ENCODE data around the gene ALKBH8.
A peak's percentile ranks its signal among the peaks of the same experiment; 100 is the strongest.
"Not testable (repeated sequence)": the region's sequence is repeated elsewhere in the genome, so short reads cannot be mapped to it uniquely, and the experiment has no call there.

The ALKBH8 gene, protein sequence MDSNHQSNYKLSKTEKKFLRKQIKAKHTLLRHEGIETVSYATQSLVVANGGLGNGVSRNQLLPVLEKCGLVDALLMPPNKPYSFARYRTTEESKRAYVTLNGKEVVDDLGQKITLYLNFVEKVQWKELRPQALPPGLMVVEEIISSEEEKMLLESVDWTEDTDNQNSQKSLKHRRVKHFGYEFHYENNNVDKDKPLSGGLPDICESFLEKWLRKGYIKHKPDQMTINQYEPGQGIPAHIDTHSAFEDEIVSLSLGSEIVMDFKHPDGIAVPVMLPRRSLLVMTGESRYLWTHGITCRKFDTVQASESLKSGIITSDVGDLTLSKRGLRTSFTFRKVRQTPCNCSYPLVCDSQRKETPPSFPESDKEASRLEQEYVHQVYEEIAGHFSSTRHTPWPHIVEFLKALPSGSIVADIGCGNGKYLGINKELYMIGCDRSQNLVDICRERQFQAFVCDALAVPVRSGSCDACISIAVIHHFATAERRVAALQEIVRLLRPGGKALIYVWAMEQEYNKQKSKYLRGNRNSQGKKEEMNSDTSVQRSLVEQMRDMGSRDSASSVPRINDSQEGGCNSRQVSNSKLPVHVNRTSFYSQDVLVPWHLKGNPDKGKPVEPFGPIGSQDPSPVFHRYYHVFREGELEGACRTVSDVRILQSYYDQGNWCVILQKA

DNA sequence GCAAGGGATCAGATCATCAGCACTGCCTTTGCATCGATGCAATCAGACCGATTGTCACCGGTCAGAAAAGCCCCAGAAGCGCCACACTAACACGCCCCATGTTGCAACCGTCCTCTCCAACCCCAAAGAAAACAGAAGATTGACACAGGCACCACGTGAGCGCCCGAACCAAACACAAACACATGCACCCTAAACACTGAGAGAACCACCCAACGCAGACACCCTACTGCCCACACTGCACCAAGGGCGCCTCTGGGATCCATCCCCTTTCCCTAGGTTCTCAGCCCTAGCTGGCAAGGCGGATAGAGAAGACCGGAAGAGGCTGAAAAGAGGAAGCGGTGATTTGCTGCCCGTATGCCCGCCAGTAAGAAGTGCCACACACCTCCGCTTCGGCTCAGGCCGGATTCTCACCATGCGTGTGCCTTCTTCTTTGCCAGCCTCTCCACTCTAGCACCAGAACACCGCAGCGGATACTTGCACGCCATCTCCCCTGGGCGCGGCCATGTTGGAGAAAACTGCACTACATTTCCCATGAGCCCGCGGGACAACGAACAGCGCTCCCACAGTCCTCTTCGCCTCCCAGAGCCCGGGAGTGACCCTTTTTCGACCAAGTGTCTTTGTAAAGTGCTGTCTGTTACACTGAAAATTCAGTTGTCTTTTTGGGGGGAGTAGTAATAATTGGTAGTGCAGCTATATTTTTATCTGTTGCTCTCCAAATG is at the start of gene ALKBH8:
Gene ALKBH8 (minus strand): TSS at position 517 of the 719 bp plus-strand sequence. CDS start 4,842 bp downstream, outside the sequence.
- peak; percentile 44 to 58 for DNase-seq

DNA sequence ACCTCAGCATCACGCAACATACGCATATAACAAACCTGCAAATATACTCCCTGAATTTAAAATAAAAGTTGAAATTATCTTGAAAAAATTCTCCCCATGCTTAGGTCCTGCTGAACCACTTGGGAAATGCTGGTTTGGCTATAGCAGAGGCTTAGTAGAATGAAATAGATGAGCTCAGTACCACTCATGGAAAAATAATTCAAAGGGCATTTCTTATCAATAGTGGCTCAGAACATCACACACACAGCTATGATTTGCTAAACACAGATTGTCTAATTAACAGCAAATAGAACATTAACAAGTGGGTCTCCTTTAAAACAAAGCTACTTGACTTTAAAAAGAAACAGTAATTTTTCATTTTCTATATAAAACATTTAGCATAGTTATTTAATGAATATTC is 46.9 kb upstream of the ALKBH8 start:
- DNase-seq: no peak

DNA sequence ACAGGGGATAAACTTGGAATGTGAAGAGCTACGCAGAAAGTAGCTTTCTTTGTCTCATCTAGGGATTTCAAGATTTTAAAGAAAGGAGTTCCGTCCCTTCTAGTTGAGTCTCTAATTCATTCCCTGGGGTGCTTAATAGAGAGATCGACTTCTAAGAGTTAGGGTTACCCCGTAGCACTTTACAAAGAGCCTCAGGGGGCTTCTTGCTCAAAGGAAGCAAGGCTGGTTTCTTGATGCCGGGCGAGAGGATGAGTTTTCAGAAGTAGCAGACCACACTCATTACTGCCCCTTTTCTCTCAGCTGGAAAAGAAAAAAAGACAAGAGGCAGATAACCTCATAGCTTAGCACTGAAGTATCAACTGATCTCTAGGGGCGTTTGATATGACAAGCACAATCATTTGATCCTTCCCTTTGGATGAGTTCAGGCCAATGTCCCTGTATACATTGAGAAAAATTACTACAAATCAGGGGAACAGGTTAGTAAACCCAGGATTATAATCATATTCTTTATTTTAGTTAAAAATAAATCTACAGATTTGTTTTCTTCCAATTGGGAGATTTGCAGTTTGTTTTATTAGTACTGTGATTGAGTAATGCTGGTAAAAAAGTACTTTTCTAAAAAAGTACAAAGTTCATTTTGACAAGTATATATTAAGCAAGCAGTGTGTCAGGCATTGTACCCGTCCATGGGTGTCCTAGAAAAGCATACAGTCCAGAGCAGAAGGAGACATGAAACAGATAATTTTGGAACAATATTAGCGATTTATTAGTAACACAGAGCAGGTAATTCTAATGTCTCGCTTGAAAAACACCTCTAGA is 44.1 kb upstream of the ALKBH8 start:
- no peak for DNase-seq

DNA sequence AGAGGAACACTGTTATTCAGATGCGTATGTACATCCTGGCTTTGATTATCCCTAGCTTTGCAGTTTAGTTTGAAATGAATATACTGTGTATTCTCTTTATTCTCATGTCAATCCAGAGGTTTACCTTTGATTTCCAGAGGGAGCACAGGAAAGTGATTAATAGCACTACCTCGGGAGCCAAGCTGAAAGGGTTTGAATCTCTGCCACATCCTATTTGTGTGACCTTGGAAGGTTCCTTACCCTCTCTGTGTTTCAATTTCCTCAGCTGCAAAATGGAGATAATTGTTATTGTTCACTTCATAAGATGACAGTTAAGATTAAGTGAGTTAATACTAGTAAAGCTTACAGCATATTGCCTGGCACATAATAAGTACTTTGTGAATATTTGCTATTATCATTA is 43.3 kb upstream of the ALKBH8 start:
- no peak for DNase-seq

GRCh38 chr11:107606141-107606540 is 40.6 kb upstream of the ALKBH8 start:
- DNase-seq: no peak

GRCh38 chr11:107605061-107606006 is 39.8 kb upstream of the ALKBH8 start:
- no peak for DNase-seq

- no peak for DNase-seq
Observed at GRCh38 chr11:107598225-107599139, 32.9 kb upstream of the ALKBH8 start.

- DNase-seq: no peak
Observed at GRCh38 chr11:107594736-107595135, 29.2 kb upstream of the ALKBH8 start.

DNA sequence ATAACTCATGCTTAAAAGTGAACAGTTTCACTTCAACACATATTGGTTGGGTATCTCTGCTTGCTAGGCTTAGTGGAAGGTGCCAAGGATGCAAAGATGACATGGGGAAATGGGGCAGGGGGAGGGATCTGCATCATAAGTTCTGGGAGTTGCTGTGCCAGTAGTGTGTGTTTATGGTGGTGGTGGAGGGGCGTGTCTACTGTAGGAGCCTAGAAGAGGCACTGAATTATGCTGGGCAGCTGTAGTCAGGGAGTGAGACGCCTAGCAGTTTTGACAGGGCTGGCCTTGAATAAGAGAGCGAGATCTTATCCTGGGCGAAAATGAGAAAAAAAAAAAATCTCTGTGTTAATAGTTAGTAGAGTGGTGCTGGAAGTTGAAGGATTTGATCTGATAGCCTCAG is 28.4 kb upstream of the ALKBH8 start:
- DNase-seq: no peak

DNA sequence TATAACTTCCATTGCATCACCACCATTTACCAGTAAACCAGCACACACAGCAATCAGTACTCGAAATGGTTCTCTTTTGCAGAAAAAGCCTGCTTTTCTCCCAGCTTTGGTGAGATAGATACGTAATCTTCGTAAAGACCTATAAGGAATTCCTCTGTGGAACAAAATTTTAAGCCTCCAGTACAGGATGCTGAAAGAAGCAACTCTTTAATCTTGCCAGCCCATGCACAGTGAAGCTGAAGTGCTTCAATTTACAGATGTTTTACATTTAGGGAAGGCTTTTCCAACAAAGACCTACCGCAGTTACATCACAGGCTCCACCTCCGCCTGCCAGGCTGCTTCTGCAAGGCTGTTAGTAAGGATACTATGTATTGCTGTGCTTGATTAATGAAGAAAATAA is 27.3 kb upstream of the ALKBH8 start:
- DNase-seq: no peak

DNA sequence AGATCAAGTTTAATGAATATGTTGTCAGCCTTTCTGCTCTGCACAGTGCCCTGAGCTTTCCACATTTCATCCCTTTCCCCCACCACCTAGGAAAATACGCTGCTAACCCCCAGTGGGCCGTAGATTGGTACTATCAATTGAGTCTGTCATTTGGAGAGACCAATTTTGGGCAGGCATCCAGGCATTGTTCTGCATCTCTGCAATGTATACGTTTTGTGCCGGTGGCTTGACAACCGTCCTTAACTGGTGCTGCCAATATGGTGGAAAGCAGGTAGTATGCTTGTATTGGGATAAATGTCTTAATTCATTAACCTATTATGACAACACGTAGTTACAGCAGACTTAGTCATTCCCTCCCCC is 26.7 kb upstream of the ALKBH8 start:
- no peak for DNase-seq

DNA sequence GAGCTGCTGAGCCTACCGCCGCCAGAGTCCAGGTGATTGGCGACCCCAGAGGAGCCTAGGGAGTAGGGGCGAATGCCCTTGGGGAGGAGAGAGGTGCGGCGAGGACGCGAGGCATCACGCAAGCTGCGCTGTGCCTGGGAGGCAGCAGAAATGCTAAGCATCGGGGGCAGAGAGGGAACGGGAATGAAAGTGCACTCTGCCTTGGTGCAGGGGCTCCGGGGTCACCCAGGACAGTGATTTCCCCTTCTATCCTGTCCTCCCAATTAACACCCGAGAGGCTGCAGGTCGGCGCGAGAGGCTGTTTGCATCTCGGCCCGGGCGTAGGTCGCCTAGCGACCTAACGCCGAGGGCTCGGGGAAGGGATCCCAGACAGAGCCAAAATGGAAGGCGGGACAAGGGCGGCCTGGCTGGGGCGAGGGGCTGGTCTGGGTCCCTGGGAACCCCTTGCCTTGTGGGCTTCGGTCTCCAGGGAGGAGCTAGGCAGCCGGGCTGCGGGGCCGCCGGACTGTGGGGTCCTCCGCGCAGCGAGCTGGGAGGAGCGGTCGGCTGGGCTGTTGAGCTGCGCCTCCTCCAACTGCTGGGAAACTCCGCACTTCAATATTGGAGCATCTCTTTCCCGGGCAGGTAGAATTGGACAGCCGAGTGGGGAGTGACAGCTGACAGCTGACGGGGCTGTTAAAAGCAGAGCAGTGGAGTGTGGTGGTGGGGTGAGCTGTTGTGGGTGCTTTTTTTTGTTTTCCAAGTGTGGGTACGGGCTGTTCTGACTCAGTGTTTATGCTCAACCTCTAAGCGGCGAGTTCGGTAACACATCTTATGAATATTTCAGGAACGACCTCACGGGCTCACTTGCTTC is 26.1 kb upstream of the ALKBH8 start:
- DNase-seq: no peak

GRCh38 chr11:107590460-107591377 is 25.2 kb upstream of the ALKBH8 start, which contains the start of gene ELMOD1:
Gene ELMOD1 (plus strand): TSS chr11:107591147. CDS start chr11:107618190, 27,043 bp downstream.
- peak in 1 of 2 experiments; percentile 26 for DNase-seq

DNA sequence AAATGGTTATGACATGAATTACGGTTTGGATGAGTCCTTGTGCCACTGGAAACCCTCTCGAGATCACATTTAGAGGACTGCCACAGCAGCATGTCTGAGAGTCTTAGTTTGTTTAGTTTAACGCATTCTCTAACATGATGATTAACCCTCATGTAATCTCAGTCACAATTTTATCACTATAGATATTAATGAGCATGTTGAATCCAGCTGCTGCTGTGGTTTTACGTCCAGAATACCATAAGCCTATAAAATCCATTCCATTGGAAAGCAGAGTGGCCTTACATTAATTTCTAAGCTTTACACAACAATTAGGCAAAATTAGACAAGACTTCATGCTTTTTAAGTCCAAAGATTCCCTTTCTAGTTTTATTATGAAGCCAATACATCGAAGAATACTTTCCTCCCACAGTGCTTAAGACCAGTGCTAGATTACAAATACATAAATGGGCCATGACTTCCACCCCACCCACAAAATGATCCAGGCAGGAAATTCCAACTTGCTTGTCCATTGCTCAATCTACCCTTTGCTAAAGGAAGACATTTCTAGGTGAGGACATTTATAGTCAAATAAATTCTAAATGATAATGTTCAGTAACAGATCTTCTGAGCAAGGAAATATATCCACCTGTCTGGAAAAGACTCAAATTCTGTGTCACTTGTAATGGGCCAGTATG is 21.9 kb upstream of the ALKBH8 start:
- no peak for DNase-seq

- no peak for DNase-seq
Observed at GRCh38 chr11:107583629-107584195, 18.2 kb upstream of the ALKBH8 start.

DNA sequence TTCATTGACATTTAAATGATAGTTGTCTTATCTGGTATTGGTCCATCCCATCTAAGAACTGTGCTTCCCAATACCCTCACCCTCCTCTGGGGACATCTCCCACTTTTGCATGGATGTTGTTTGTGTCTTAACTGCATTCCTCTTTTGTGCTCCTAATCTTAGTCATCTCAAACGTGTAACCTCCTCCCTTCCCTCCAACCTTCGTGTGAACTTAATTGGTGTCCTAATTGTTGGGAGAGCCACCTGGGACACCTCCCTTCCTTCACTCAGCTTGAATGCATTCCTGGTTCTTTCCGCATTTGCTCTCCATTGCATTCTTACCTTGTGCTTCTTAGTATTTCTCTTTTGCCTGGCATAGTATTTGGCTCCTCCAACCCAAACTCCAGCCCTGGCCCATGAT is 15.6 kb upstream of the ALKBH8 start:
- DNase-seq: no peak

DNA sequence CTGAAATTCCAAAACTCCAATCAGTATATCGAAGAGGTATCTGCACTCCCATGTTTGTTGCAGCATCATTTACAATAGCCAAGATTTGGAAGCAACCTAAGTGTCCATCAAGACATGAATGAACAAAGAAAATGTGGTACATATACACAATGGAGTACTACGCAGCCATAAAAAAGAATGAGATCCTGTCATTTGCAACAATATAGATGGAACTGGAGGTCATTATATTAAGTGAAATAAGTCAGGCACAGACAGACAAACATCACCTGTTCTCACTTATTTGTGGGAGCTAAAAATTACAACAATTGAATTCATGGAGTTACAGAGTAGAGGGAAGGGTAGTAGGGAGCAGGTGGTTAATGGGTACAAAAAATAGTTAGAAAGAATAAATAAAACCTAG is 13.6 kb upstream of the ALKBH8 start:
- DNase-seq: not testable (repeated sequence)

All from NCI-H187 (cell line).